ENCODE results near the gene KCNT2.
"Not testable (repeated sequence)": the region's sequence is repeated elsewhere in the genome, so short reads cannot be mapped to it uniquely, and the experiment has no call there.

The KCNT2 gene

DNA sequence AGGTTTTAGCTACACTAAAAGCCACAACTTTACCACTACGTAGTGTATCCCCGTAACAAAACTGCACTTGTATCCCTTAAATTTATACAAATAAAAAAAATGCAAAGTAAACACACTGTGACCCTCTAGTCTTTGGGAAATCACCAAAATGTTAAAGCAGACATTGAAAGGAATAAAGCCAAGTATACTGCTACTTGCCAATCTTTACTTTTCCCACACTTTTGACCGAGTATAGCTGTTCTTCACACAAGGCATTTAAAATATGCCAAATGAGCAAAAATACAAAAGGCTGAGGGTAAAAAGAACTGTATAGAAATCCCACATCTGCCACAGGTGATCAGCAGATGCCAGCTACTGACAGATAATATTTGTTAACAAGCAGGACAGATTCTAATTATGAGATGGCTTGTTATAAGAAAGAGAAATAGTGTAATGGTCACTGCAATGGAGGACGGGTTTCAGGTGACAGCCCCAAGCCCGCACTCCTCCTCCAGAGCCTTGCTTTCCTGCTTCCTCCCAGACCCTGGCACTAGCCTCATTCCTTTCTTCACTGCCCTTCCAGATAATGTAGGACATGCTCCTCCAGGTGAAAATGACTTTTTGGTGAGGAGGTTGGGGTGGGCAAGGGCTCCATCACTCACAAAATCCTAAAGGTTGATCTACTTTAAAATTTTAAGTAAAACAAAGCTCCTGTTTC is 18.1 kb downstream of the KCNT2 start:
- DNase-seq (ENCODE audit: low read depth): no peak

DNA sequence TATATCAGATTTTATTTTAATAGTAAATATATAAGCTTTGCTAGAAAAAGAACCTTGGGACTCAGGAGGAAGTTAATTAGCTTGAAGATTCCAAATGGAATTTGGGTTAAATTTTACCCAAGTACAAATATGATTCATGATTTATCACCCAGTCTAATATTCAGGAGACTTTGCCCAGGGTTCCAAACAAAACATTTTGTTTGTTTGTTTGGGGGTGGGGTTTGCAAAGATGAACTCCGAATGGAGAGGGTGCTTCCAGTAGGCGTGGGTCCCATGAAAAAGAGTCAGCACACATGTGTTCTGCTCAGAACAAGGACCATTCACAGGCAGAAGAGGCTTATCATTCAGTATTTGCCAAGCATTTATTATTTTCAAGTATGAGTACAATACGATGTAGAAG is 23.5 kb downstream of the KCNT2 start:
- DNase-seq (ENCODE audit: low read depth): no peak

DNA sequence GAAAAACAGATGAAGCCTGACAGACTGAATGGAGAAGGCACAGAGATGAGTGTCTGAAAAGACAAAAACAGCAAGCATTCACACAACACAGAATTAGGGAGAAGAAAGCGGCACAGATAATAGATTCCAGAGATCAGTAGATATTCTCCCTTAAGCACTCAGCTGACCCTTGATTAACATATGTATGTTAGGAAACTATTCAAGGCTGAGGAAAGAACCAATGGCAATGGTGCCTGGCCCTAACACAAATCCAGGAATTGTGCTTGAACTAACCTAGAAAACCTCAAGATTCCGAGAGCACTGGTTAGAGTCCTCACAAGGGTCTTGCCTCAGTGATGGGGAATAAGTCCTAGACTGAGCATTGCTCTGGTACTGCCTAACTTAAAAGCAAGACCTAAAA is 30.9 kb downstream of the KCNT2 start:
- DNase-seq (ENCODE audit: low read depth): no peak

DNA sequence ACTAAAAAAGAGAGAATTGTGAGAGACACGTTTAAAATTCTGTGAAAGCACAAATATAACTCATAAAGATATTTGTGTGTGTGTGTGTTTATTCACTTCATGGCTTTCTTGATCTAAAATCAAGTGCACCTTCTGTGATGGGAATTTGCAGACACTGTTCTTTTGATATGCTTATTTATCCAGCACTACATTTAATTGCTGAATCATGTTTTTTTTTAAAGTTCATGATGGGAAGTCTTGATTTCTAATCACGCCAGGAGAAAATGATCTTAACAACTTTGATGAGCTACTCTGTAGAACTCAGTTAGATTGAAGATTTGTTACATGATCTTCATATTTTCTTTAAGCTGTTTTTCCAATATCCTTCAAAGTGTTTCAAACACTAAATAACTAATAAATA is 35.0 kb downstream of the KCNT2 start:
- DNase-seq (ENCODE audit: low read depth): no peak

DNA sequence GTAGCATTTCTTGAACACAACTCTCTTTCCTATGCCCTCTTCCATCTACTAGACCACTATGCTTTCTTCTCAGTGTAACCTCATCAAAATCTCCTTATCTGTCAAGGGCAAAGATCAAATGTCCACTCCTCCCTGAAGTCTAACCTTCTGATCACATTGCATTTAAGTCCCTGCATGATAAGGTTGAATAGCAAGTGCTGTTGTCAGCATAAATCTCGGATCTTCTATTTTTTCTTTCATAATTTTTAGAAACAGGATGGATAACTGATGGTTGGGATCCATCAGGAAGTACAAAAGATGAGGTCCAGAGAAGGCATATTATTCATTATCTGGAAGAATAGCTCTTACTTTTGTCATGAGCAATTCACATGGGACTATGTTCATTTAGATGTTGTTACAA is 41.0 kb downstream of the KCNT2 start:
- no peak for DNase-seq (ENCODE audit: low read depth)

DNA sequence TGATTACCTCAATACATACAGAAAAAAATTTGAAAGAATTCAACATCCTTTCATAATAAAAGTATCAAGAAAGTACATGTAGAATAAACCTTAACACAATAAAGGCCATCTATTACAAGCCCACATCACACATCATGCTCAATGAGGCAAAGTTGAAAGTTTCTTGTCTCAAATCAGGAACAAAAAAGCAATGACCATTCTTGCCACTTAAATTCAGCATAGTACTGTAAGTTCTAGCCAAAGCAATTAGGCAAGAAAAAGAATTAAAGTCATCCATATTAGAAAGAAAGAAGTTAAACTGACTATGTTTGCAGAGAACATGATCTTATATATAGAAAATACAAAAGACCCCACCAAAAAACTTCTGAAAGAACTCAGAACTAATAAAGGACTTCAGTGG is 44.5 kb downstream of the KCNT2 start:
- DNase-seq (ENCODE audit: low read depth): no peak

DNA sequence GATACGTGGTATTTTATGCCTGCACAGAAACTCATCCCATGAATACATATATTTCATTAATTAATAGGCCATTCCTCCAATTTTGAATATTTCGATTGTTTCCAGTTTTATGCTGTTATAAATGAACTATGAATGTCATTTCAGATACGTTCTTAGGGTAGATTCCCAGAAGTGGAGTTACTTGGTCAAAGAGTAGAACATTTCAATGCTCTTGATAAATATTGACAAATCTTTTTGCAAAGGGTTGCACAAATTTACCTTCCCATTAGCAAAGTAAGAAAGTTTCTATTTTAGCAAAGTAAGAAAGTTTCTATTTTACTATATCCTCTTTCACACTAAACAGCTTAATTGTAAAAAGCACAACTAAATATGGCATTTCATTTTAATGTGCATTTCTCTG is 48.9 kb downstream of the KCNT2 start:
- no peak for DNase-seq (ENCODE audit: low read depth)

DNA sequence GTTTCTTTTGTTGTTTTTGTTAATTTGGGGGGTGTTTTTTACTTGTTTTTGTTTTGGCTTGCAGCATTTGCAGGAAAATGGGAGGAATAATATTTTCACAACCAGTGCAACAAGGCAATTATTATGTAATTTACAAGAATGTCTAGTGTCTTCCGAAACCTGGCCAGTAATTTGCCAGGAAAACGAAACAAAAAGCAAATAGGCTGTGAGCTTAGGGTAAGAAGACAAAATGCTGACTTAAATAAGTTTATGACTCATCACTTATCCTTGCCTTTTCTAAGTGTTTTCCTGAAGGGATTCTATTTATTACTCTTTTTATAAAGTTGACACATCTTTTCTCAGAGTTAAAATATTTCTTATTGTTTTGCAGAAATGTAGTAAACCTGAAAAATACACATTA is 49.8 kb downstream of the KCNT2 start:
- DNase-seq (ENCODE audit: low read depth): no peak

DNA sequence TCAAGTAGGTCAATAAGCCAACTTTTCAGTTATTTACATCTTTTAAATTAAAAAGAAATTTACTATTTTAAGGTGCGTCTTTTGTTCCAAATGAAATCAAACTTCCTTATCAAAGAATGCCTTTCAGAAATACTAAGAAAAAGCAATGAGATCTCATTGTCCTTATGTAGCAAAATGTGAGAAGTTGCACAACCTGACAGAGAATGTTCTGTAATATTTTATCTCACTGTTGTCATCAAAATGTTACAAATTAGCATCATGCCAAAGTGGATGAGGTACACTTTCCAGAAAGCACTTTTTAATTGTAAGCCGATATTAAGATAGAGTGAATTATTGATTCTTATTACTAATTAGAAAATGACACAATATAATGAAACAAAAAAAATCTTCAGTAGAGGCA is 50.4 kb downstream of the KCNT2 start:
- DNase-seq (ENCODE audit: low read depth): no peak

DNA sequence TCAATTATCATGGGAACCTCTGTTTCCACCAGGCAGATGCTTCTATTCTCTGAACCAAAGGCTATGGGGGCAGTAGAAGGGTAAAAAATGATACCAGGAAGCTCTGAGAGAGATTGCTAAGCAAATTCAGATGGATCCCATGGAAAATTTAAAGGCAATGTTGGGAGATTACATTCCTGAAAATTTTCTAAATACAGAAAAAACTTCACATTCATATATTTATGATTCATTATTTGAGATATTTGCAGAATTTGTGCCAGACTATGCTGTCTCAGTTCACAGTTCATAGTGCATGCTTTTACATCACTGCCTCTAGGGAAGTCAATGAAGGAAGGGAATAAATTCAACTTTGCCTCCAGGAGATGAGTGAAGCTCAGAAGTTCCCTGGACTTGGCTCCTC is 57.5 kb downstream of the KCNT2 start:
- DNase-seq (ENCODE audit: low read depth): no peak

DNA sequence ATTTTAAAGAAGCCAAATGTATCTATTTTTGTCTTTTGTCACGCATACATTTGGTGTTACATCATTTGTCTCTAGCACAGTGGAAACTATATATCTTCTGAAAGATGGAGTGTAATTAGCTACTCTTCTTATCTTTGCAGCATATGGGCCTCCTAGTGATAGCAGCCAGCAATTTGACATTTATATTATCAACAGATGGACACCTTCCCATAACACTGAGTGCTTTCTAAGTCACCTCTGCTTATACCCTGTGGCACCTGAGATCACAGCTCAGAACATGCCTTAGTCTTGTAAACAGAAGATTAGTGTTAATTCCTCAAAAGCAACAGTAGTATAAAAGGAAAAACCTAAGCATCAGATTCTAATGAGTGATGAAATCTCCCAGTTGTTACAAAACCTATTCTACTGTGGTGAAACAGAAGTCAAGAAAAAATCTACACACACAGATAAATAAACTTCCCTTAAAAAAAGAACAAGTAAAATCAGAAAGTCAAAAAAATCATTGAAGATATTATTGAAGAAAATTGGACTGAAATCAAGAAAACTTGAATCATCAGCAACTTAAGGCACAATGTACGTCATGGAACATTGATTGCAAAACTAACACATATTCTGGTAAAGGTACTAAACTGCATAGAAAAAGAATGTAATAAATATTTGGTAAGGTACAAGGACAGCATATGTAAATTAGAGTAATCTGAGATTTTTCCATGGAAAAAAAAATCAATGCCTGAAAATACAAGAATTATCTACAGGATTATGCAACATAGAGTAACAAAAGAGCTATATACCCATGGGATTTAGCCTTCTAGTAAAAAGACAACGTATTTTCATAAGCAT is 61.7 kb downstream of the KCNT2 start:
- no peak for DNase-seq (ENCODE audit: low read depth)

DNA sequence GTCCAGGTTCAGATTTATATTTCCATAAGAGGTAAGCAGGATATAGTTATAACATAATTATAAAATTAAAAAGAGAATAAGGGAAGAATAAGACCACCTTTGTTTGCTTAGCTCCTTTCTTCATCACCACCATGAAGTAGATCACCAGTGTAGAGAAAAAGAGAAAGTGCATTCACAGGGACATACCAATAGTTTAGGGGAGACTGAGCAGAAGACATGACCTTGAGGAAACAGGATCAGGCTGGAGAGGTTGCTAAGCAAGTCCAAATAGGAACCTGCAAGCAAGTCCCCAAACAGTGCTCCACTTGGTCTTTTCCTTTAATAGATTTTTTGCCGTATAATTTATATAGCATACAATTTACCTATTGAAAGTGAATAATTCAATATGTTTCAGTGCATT is 63.0 kb downstream of the KCNT2 start:
- no peak for DNase-seq (ENCODE audit: low read depth)

DNA sequence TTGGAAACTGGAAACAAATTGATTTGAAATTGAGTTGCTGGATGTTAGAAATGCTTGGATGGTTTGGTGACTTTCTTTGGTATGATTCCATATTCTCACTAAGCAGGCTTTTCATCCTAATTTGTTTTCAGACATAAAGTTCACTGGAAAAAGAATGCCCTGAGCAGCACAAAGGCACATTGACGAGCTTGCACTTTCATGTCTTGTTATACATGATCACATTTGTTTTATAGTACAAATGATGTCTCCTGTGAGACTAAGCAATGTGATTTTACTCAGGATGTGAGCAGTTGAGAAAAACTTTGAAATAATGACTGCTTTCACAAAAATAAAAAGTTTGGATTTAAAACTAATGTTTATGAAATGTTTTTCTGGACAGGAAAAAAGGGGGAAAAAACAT is 63.6 kb downstream of the KCNT2 start:
- DNase-seq (ENCODE audit: low read depth): no peak

DNA sequence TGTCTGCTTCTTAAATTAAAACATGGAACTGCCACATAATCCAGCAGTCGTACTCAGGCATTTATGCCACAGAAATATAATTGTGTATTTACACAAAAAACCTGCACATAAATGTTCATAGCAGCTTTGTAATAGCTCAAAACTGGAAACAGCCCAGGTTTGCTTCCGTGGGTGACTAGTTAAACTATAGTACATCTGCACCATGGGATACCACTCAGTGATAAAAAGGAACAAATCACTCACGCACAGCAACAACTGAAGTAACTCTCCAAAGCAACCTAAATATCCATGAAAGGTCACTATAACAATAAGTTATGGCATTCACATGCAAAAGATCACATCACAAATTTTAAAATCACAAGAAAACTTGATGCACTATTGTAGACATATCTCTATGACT is 64.4 kb downstream of the KCNT2 start:
- no peak for DNase-seq (ENCODE audit: low read depth)

DNA sequence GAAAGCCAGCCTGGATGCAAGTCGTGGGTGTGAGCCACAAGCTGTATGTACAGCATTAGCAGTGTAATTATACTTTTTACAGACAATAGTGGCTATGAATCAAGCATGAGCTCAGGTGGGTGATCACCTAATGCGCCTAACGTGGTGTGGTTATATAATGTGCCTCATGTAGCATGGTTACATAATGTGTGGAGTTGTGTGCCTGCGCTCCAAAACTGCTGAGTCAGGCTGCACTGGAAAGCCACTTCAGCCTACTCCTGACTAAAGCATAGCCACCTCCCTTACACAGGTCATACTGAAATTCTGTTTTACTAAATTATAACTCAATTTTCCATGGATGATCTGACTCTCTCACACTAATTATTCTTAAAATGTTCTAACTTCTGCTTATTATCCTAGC is 69.8 kb downstream of the KCNT2 start:
- no peak for DNase-seq (ENCODE audit: low read depth)

DNA sequence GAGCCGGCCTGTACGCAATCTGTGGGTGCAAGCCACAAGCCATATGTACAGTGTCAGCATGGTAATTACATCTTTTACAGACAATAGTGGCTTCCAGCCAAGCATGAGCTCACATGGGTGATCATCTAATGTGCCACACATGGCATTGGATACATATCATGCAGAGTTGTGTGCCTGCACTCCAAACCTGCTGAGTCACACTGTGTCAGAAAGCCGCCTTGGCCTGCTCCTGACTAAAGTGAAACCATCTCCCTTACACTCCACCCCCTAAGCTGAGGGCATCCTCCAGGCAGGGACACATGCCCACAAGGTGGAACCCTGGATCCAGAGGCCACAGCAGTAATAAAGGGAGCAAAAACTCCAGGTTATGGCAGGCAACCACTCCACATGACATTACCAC is 72.5 kb downstream of the KCNT2 start:
- DNase-seq (ENCODE audit: low read depth): no peak

DNA sequence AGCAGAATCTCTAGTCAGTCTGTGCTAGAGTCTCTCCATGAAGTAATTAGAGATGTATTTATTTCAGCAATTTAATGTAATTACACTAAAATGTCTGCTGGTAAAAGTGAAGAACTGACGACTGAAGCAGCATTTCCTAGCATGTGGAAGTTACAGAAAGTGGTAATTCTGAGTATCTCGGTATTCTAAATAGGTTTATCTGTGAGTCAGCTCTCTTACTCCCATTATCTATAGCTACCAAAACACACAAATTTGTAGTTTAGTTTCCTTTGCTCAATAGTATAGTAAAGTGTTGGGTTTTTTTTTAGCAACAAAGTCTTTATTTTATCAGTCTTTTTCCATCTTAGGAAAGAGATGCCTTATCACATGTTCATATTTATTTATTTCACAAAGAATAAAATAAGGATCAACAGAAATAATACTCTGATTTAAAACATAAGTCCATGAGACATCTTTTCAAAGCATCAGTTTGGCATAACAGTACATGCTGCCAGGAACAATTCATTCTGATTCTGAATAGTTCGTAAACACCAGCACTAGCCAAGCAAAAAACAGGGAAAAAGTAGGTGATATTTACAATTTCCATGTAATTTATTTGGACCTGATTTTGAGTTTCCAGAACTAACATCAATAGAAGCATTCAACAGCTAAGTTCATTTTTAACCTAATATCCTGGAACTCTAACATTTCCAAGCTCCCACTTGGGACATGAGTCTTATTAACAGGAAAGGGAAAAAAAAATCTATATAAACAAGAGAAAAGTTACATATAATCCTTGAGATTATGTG is 76.3 kb downstream of the KCNT2 start:
- no peak for DNase-seq (ENCODE audit: low read depth)

DNA sequence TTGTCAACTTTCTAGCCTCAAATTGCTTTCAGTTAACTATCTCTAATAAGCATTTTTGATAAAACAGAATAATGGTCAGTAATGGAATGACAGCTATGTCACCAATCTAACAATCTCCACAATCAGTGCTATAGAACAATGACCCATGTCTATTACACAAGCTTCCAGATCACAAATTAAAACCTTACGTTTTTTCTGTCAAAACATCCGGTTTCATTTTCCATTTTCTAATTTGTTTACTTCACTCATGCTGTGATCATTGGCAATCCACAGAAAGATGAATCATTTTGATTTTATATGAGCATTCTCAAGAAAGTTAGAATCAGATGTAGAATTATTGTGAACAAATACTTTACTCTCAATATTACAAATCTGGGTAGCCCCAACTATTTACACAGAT is 80.3 kb downstream of the KCNT2 start:
- no peak for DNase-seq (ENCODE audit: low read depth)

DNA sequence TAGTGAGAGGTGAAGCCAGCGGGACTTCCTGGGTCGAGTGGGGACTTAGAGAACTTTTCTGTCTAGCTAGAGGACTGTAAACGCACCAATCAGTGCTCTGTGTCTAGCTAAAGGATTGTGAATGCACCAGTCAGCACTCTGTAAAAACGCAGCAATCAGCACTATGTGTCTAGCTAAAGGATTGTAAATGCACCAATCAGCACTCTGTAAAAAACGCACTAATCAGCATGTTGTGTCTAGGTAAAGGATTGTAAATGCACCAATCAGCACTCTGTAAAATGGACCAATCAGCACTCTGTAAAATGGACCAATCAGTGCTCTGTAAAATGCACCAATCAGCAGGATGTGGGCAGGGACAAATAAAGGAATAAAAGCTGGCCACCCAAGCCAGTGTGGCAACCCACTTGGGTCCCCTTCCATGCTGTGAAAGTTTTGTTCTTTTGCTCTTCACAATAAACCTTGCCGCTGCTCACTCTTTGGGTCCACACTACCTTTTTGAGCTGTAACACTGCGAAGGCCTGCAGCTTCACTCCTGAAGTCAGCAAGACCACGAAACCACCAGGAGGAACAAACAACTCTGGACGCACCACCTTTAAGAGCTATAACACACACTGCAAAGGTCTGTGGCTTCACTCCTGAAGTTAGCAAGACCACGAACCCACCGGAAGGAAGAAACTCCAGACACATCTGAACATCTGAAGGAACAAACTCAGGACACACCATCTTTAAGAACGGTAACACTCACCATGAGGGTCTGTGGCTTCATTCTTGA is 85.5 kb downstream of the KCNT2 start:
- not testable (repeated sequence) for DNase-seq (ENCODE audit: low read depth)

DNA sequence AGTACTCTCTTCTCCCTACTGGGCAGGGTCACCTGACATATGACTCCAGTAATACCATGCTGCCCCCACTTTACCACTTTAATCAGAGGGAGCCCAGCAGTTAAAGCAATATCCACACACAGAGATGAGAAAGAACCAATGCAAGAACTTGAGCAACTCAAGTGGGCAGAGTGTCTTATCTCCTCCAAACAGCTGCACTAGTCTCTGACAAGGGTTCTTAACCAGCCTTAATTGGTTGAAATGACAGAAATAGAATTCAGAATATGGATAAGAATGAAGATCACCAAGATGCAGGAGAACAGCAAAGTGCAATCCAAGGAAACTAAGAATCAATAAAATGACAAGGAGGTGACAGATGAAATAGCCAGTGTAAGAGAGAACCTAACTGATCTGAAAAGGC is 91.0 kb downstream of the KCNT2 start:
- DNase-seq (ENCODE audit: low read depth): no peak

DNA sequence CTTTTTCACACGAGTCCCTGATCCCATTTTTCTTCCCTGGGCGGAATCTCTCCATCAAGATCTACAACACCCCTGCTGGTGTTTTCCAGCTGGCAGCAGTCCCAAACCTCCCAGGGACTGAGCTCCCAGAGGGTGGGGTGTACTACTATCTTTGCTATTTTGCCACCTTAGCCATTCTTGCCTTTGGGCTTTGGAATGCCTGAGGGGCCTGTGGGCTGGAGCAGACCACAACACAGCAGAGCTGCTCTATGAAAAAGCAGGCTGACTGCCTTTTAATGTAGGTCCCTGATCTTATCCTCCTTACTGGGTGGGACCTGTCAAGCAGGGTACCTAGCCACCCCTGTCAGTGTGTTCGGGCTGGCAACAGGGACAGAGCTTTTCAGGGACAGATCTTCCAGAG is 91.9 kb downstream of the KCNT2 start:
- no peak for DNase-seq (ENCODE audit: low read depth)

DNA sequence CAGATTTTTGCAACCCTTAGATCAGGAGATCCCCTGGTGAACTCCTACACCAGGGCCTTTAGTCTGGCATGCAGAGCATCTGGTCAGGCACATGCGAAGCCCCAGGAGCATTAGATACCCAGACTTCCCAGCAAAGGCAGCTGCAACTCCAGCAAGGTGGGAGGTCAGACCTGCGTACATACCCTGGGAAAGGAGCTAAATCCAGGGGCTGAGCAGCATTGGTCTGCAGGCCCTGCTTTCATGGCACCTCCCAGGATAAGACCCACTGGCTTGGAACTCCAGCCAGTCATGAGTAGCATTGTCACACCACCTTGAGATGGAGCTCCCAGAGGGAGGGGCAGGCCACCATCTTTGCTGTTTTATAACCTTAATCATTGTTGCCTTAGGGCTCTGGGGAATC is 92.3 kb downstream of the KCNT2 start:
- DNase-seq (ENCODE audit: low read depth): no peak

Data from activated T-cell treated with anti-CD3 and anti-CD28 coated beads for 48 hours (primary cell).